Suprapubic skin (tissue), 4 donors: ENCODE data around the gene JAKMIP1.

Source experiments
- CTCF ChIP-seq, 2 donors: fragments of 200-600 bp in 1 of 2; fragments of 450-650 bp in 1 of 2; sonication (generic) in 1 of 2; IDR thresholded peaks; one replicate each; pipeline ENCODE4 v1.5.1; 2016 to 2019; ENCODE audit warnings: antibody characterized with exemption in 2 of 2, mild to moderate bottlenecking in 1 of 2, moderate library complexity in 1 of 2
- EP300 ChIP-seq: sonication (generic); formaldehyde crosslinking; IDR thresholded peaks from one replicate; pipeline ENCODE4 v1.6.1; 2017; ENCODE audit warnings: antibody characterized with exemption
- POLR2A ChIP-seq, 2 donors: fragments of 450-650 bp; IDR thresholded peaks; one replicate each; pipeline ENCODE4 v1.6.1; 2017; ENCODE audit warnings: antibody characterized with exemption in 2 of 2, mild to moderate bottlenecking in 2 of 2, moderate library complexity in 2 of 2
- POLR2AphosphoS5 ChIP-seq, 3 donors: sonication (generic); formaldehyde crosslinking; IDR thresholded peaks; one replicate each; pipeline ENCODE4 v1.6.1; 2017; ENCODE audit warnings: antibody characterized with exemption in 3 of 3

DNA sequence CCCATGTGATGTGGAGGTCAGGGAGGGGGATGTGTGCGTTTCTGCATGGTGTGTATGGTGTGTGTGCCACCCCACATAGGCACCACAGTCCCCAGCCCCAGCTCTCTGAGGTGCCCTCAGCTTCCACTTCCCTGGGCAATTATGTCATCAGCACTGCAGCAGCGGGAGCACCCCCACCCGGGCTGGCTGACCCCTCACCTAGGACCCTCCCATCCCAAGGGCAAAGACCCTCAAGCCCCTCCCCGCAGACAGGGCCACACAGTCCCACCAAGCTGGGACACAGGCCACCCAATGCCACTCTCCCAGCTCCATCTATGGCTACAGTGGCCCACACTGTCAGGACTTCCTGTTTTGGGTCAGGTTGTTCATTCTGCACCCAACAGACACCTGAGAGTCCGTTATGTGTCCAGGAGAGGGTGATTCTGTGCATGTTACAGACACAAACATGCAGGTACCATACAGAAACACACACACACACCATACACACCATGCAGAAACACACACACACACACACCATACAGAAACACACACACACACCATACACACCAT, 75.2 kb downstream of the JAKMIP1 start:
- TF ChIP-seq POLR2A (IDR thresholded peaks at IDR 0.05) (no peak), CTCF (IDR thresholded peaks at IDR 0.05) (no peak), EP300 (no peak), POLR2AphosphoS5 (IDR thresholded peaks at IDR 0.05) (no peak)
